ENCODE results near the gene CLRN2.

Gene CLRN2

GRCh38 chr4:17554568-17554967 lies 39.6 kb downstream of the CLRN2 start:
- no peak overlapping the region for H3K4me3 ChIP-seq (ENCODE audit: low read length)
- H3K9me2 ChIP-seq (replicated peaks; ENCODE audit: control insufficient read depth, low read length) = no peaks in the 10 kb centered on the region
- TF ChIP-seq EZH2phosphoT487 (IDR thresholded peaks at IDR 0.05; ENCODE audit: borderline replicate concordance, low read length) (no peak), CTCF (IDR thresholded peaks at IDR 0.05; ENCODE audit: low read depth, low read length, poor library complexity, severe bottlenecking) (no peak)
- H3F3A ChIP-seq (ENCODE audit: control insufficient read depth, insufficient read depth) = no peaks in the 10 kb centered on the region
- peaks cover 3% of the 10 kb centered on the region for H3K27me3 ChIP-seq (ENCODE audit: control insufficient read depth, low read length)
- no peaks in the 10 kb centered on the region for H3K9me3 ChIP-seq (ENCODE audit: control insufficient read depth, insufficient read depth, low read length)
- no peak overlapping the region for H3K27ac ChIP-seq (ENCODE audit: low read depth, low read length)
- H3K79me2 ChIP-seq (ENCODE audit: control insufficient read depth, low read length) = no peaks in the 10 kb centered on the region
- no peak overlapping the region for H3K4me2 ChIP-seq (ENCODE audit: low read length)
- H3K4me1 ChIP-seq (ENCODE audit: control insufficient read depth, low read length) = peaks cover 4% of the 10 kb centered on the region
- no peaks in the 10 kb centered on the region for H4K20me1 ChIP-seq (ENCODE audit: control insufficient read depth, insufficient read depth, low read depth, low read length)
- no peaks in the 10 kb centered on the region for H3K36me3 ChIP-seq (ENCODE audit: control insufficient read depth, low read length)

GRCh38 chr4:17556498-17556897 lies 41.5 kb downstream of the CLRN2 start:
- Histone ChIP-seq H3K79me2 (ENCODE audit: control insufficient read depth, low read length) (no peaks in the 10 kb centered on the region), H3K27me3 (ENCODE audit: control insufficient read depth, low read length) (peaks cover 3% of the 10 kb centered on the region), H3K4me2 (ENCODE audit: low read length) (no peak overlapping the region), H3K4me1 (ENCODE audit: control insufficient read depth, low read length) (no peaks in the 10 kb centered on the region; the same call in 1 of the 2 replicates), H3K9me2 (replicated peaks; ENCODE audit: control insufficient read depth, low read length) (no peaks in the 10 kb centered on the region), H4K20me1 (ENCODE audit: control insufficient read depth, insufficient read depth, low read depth, low read length) (no peaks in the 10 kb centered on the region), H3F3A (ENCODE audit: control insufficient read depth, insufficient read depth) (no peaks in the 10 kb centered on the region), H3K4me3 (ENCODE audit: low read length) (no peak overlapping the region), H3K9me3 (ENCODE audit: control insufficient read depth, insufficient read depth, low read length) (no peaks in the 10 kb centered on the region), H3K27ac (ENCODE audit: low read depth, low read length) (no peak overlapping the region), H3K36me3 (ENCODE audit: control insufficient read depth, low read length) (no peaks in the 10 kb centered on the region)
- no peak for TF ChIP-seq CTCF (IDR thresholded peaks at IDR 0.05; ENCODE audit: low read depth, low read length, poor library complexity, severe bottlenecking)
- no peak for TF ChIP-seq EZH2phosphoT487 (IDR thresholded peaks at IDR 0.05; ENCODE audit: borderline replicate concordance, low read length)

GRCh38 chr4:17557880-17558279 lies 42.9 kb downstream of the CLRN2 start:
- TF ChIP-seq EZH2phosphoT487 (IDR thresholded peaks at IDR 0.05; ENCODE audit: borderline replicate concordance, low read length) = no peak
- TF ChIP-seq CTCF (IDR thresholded peaks at IDR 0.05; ENCODE audit: low read depth, low read length, poor library complexity, severe bottlenecking) = no peak
- Histone ChIP-seq H3K27ac (ENCODE audit: low read depth, low read length) (no peak overlapping the region), H3F3A (ENCODE audit: control insufficient read depth, insufficient read depth) (no peaks in the 10 kb centered on the region), H3K4me2 (ENCODE audit: low read length) (no peak overlapping the region), H4K20me1 (ENCODE audit: control insufficient read depth, insufficient read depth, low read depth, low read length) (no peaks in the 10 kb centered on the region), H3K79me2 (ENCODE audit: control insufficient read depth, low read length) (no peaks in the 10 kb centered on the region), H3K36me3 (ENCODE audit: control insufficient read depth, low read length) (no peaks in the 10 kb centered on the region), H3K4me3 (ENCODE audit: low read length) (no peak overlapping the region), H3K4me1 (ENCODE audit: control insufficient read depth, low read length) (no peaks in the 10 kb centered on the region), H3K27me3 (ENCODE audit: control insufficient read depth, low read length) (no peaks in the 10 kb centered on the region; the same call in 1 of the 2 replicates), H3K9me3 (ENCODE audit: control insufficient read depth, insufficient read depth, low read length) (no peaks in the 10 kb centered on the region), H3K9me2 (replicated peaks; ENCODE audit: control insufficient read depth, low read length) (no peaks in the 10 kb centered on the region)

Measured in DOHH2 (cell line).